B cell (primary cell): Measurements from ENCODE around the gene ANKS1B. TPM values are rescaled to one million over a fixed set of nuclear protein-coding genes. Genes with fewer than 3 reads are reported as not detected.

ENCODE experiments used
- ATAC-seq: fragments of 200-7000 bp; cut with Tn5 transposase; one replicate; pipeline ENCODE4 v1.10.0; 2021; ENCODE audit warnings: low read depth, mild to moderate bottlenecking, moderate number of reproducible peaks, moderate library complexity
- CTCF ChIA-PET: fragments of 350-600 bp; sonication (Branson Sonifier 250); formaldehyde crosslinking; loops from one replicate; lab custom pipeline; 2021; ENCODE audit warnings: antibody characterized with exemption, inconsistent platforms; lab: Charles Lee
- POLR2A ChIA-PET: fragments of 350-600 bp; sonication (Branson Sonifier 250); formaldehyde crosslinking; loops from one replicate; lab custom pipeline; 2021; ENCODE audit warnings: antibody characterized with exemption; lab: Charles Lee
- DNase-seq: peaks from one replicate; pipeline ENCODE4 v3.0.0; 2013
- H2AFZ ChIP-seq: 2 replicates; pipeline ENCODE4 v1.6.1; 2012; ENCODE audit warnings: mild to moderate bottlenecking, low read depth, low read length; ENCODE audit not compliant: insufficient read depth, poor library complexity, severe bottlenecking
- H3K27ac ChIP-seq, 2 donors: 1 replicate in 1 of 2; 2 replicates in 1 of 2; pipeline ENCODE4 v1.5.1; 2012 to 2013; ENCODE audit warnings: low read length in 2 of 2, mild to moderate bottlenecking in 2 of 2, moderate library complexity in 1 of 2
- H3K27me3 ChIP-seq, 4 experiments: fragments of 200-600 bp in 1 of 4; sonication (generic) in 1 of 4; replicated peaks in 1 of 4; 1 replicate in 2 of 4; 2 replicates in 2 of 4; pipeline versions ENCODE4 v1.6.1 to v1.7.0; 2013 to 2016; ENCODE audit warnings: low read length in 3 of 4, mild to moderate bottlenecking in 2 of 4, mixed read lengths in 1 of 4, moderate library complexity in 1 of 4; ENCODE audit not compliant: insufficient read depth in 4 of 4, control insufficient read depth in 3 of 4; ENCODE audit errors: control extremely low read depth in 1 of 4
- H3K36me3 ChIP-seq, 2 experiments: replicated peaks in 1 of 2; 1 replicate in 1 of 2; 2 replicates in 1 of 2; pipeline versions ENCODE4 v1.6.1 to v1.7.1; 2013; ENCODE audit warnings: low read length in 1 of 2; ENCODE audit not compliant: insufficient read depth in 2 of 2, control insufficient read depth in 1 of 2; ENCODE audit errors: control extremely low read depth in 1 of 2, extremely low read depth in 1 of 2
- H3K4me1 ChIP-seq, 2 donors: fragments of 200-600 bp in 1 of 2; sonication (generic) in 1 of 2; 1 replicate in 1 of 2; 2 replicates in 1 of 2; pipeline versions ENCODE4 v1.5.1 to v1.6.1; 2013 to 2017; ENCODE audit warnings: low read length in 2 of 2; ENCODE audit not compliant: control insufficient read depth in 2 of 2, insufficient read depth in 2 of 2
- H3K4me2 ChIP-seq: replicated peaks from 2 replicates; pipeline ENCODE3; 2012; ENCODE audit warnings: mild to moderate bottlenecking, low read depth, low read length; ENCODE audit not compliant: poor library complexity, severe bottlenecking
- H3K4me3 ChIP-seq, 5 experiments: fragments of 200-600 bp in 1 of 5; sonication (generic) in 1 of 5; 1 replicate in 3 of 5; 2 replicates in 2 of 5; pipeline versions ENCODE4 v1.5.1 to v1.7.0; 2011 to 2016; ENCODE audit warnings: low read length in 4 of 5, mild to moderate bottlenecking in 4 of 5, low read depth in 2 of 5, control low read depth in 1 of 5, moderate library complexity in 1 of 5; ENCODE audit not compliant: insufficient read depth in 1 of 5; ENCODE audit errors: control extremely low read depth in 1 of 5, extremely low read depth in 1 of 5
- H3K79me2 ChIP-seq: fragments of 200-600 bp; sonication (generic); one replicate; pipeline ENCODE4 v1.6.0; 2016; ENCODE audit warnings: low read length; ENCODE audit not compliant: control insufficient read depth, insufficient read depth
- H3K9ac ChIP-seq: fragments of 200-600 bp; sonication (generic); 2 replicates; pipeline ENCODE4 v1.6.1; 2017; ENCODE audit warnings: mild to moderate bottlenecking, low read length, moderate library complexity
- H3K9me3 ChIP-seq, 3 donors: one replicate each; pipeline versions ENCODE4 v1.6.1 to v1.7.1; 2013; ENCODE audit warnings: low read length in 2 of 3; ENCODE audit not compliant: control insufficient read depth in 2 of 3, insufficient read depth in 1 of 3; ENCODE audit errors: control extremely low read depth in 1 of 3
- H4K20me1 ChIP-seq: 2 replicates; pipeline ENCODE4 v1.6.0; 2012; ENCODE audit warnings: mild to moderate bottlenecking, low read length; ENCODE audit not compliant: insufficient read depth, control insufficient read depth, poor library complexity, severe bottlenecking
- H3K27ac Mint-ChIP-seq: one replicate; pipeline ENCODE4 v1.8.0; 2021; ENCODE audit warnings: mixed read lengths
- H3K27me3 Mint-ChIP-seq: one replicate; pipeline ENCODE4 v1.8.0; 2021; ENCODE audit warnings: mixed read lengths
- H3K4me1 Mint-ChIP-seq: one replicate; pipeline ENCODE4 v1.8.0; 2021; ENCODE audit warnings: mixed read lengths
- H3K4me3 Mint-ChIP-seq: one replicate; pipeline ENCODE4 v1.8.0; 2021; ENCODE audit warnings: mixed read lengths
- H3K9me3 Mint-ChIP-seq: one replicate; pipeline ENCODE4 v1.8.0; 2022; ENCODE audit warnings: mixed read lengths; ENCODE audit not compliant: insufficient read depth
- CTCF ChIP-seq: fragments of 200-600 bp; IDR thresholded peaks from one replicate; pipeline ENCODE4 v1.8.0; 2022; ENCODE audit warnings: antibody characterized with exemption, mild to moderate bottlenecking
- EZH2 ChIP-seq: IDR thresholded peaks from 2 replicates; pipeline ENCODE4 v1.6.1; 2012; ENCODE audit warnings: borderline replicate concordance, low read depth, mild to moderate bottlenecking, moderate library complexity, low read length; ENCODE audit not compliant: insufficient read depth, poor library complexity, severe bottlenecking
- WGBS: methylation state at CpG from one replicate; pipeline ENCODE4 v1.1.5; 2013; ENCODE audit warnings: missing lambda C conversion rate; ENCODE audit not compliant: insufficient coverage; 5-methylcytosine and 5-hydroxymethylcytosine counted together
- intact Hi-C: fragments of 100-400 bp; cut with micrococcal nuclease; formaldehyde crosslinking; loops from one replicate; pipeline ENCODE4 v1.10.0; 2022
- polyA plus RNA-seq: library from polyadenylated mRNA; depleted of rRNA; stranded (reverse); fragments of >200 nt; gene quantifications from 2 replicates; pipeline ENCODE4 v1.2.3, GENCODE V29; 2012
- total RNA-seq, 2 donors: library from RNA; stranded (reverse); fragments of 120-200 nt in 1 of 2; gene quantifications; 1 replicate in 1 of 2; 2 replicates in 1 of 2; pipeline versions ENCODE4 v1.2.3 to v1.2.4, GENCODE V29; 2013 to 2022

Gene ANKS1B
- total and polyA plus RNA-seq, 2 donors (not counting 1 experiment from before 2014, with no cell fraction given): not detected

- H3K4me2 ChIP-seq: no peak overlapping the region
- Mint-ChIP-seq H3K4me3 (no peak overlapping the region), H3K27ac (no peak overlapping the region), H3K27me3 (peaks cover 7% of the 10 kb centered on the region), H3K9me3 (no peaks in the 10 kb centered on the region), H3K4me1 (no peaks in the 10 kb centered on the region)
- POLR2A ChIA-PET: no interaction called here
- intact Hi-C loops: no loop called here
- TF ChIP-seq EZH2 (no peak), CTCF (no peak)
- H2AFZ ChIP-seq: no peak overlapping the region
- no peak overlapping the region for H3K4me3 ChIP-seq
- H3K9me3 ChIP-seq: no peaks in the 10 kb centered on the region
- H3K36me3 ChIP-seq: no peaks in the 10 kb centered on the region
- no peak for DNase-seq
- WGBS: 93% methylated on average over 5 of the region's 7 CpGs
- ATAC-seq: no peak
- no peaks in the 10 kb centered on the region for H4K20me1 ChIP-seq
- H3K4me1 ChIP-seq: no peaks in the 10 kb centered on the region
- H3K9ac ChIP-seq: no peak overlapping the region
- no peaks in the 10 kb centered on the region for H3K79me2 ChIP-seq
- CTCF ChIA-PET: no interaction called here
- H3K27me3 ChIP-seq: no peaks in the 10 kb centered on the region
- H3K27ac ChIP-seq: no peak overlapping the region
Measured at GRCh38 chr12:98951406-98951805, 1033.3 kb downstream of the ANKS1B start.

- Mint-ChIP-seq H3K9me3 (no peaks in the 10 kb centered on the region), H3K4me1 (no peaks in the 10 kb centered on the region), H3K27me3 (no peaks in the 10 kb centered on the region), H3K27ac (no peak overlapping the region), H3K4me3 (no peak overlapping the region)
- no peak overlapping the region for H3K4me2 ChIP-seq
- ATAC-seq (no peak), DNase-seq (no peak)
- CTCF ChIA-PET: no interaction called here
- no CpG with 5 or more reads among the region's 4 CpGs for WGBS
- no peaks in the 10 kb centered on the region for H3K4me1 ChIP-seq
- intact Hi-C loops: no loop called here
- no peaks in the 10 kb centered on the region for H3K27me3 ChIP-seq
- POLR2A ChIA-PET: no interaction called here
- H3K79me2 ChIP-seq: no peaks in the 10 kb centered on the region
- no peak overlapping the region for H2AFZ ChIP-seq
- no peak for TF ChIP-seq EZH2
- H3K36me3 ChIP-seq: no peaks in the 10 kb centered on the region
- H3K9ac ChIP-seq: no peak overlapping the region
- H3K9me3 ChIP-seq: no peaks in the 10 kb centered on the region
- H3K27ac ChIP-seq: no peak overlapping the region
- H3K4me3 ChIP-seq: no peak overlapping the region
- H4K20me1 ChIP-seq: no peaks in the 10 kb centered on the region
Measured at GRCh38 chr12:98948343-98948949, 1036.3 kb downstream of the ANKS1B start.
